NT2/D1 (cell line): Measurements from ENCODE around the gene CCSER1.

Source experiments
- DNase-seq: peaks from one replicate; pipeline ENCODE4 v3.0.0-alpha.2; 2011; ENCODE audit warnings: low read depth, low spot score
- H3K27me3 ChIP-seq: 2 replicates; pipeline ENCODE4 v1.6.0; 2011; ENCODE audit warnings: mild to moderate bottlenecking; ENCODE audit not compliant: insufficient read length, insufficient read depth
- H3K36me3 ChIP-seq: 2 replicates; pipeline ENCODE4 v1.6.1; 2011; ENCODE audit warnings: mild to moderate bottlenecking, low read length, mixed read lengths; ENCODE audit not compliant: insufficient read depth, insufficient read length
- H3K4me1 ChIP-seq: 2 replicates; pipeline ENCODE4 v1.5.1; 2011; ENCODE audit not compliant: insufficient read depth, insufficient read length
- H3K4me3 ChIP-seq: 2 replicates; pipeline ENCODE4 v1.5.1; 2011; ENCODE audit warnings: low read depth; ENCODE audit not compliant: insufficient read length
- H3K9ac ChIP-seq: 2 replicates; pipeline ENCODE4 v1.6.0; 2011; ENCODE audit warnings: low read depth; ENCODE audit not compliant: insufficient read length
- H3K9me3 ChIP-seq: 2 replicates; pipeline ENCODE4 v1.5.1; 2011; ENCODE audit warnings: mild to moderate bottlenecking, low read length; ENCODE audit not compliant: insufficient read depth
- SUZ12 ChIP-seq: IDR thresholded peaks from 2 replicates; pipeline ENCODE4 v1.6.1; 2011; ENCODE audit not compliant: insufficient read length, insufficient read depth; ENCODE audit errors: extremely low read depth
- YY1 ChIP-seq: IDR thresholded peaks from 2 replicates; pipeline ENCODE4 v1.6.1; 2011; ENCODE audit not compliant: insufficient read length, insufficient read depth
- ZNF274 ChIP-seq: IDR thresholded peaks from 2 replicates; pipeline ENCODE4 v1.6.1; 2011; ENCODE audit warnings: mild to moderate bottlenecking, low read depth, low read length

Gene CCSER1

DNA sequence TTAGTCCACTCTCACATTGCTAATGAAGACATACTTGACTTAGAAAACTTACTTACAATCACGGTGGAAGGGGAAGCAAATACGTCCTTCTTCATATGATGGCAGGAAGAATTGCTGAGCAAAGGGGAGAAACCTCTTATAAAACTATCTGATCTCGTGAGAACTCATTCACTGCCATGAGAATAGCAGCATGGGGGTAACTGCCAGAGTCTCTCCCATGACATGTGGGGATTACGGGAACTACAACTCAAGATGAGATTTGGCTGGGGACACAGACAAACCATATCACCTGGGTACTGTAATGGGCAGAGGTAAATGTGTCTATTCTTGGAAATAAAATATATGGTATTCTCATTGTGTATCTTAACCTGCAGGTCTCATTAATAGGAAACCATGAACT is 1464.9 kb downstream of the CCSER1 start:
- DNase-seq, result no peak
- Histone ChIP-seq H3K4me1 (no peaks in the 10 kb centered on the region), H3K4me3 (no peak overlapping the region), H3K27me3 (no peaks in the 10 kb centered on the region), H3K9me3 (no peaks in the 10 kb centered on the region), H3K36me3 (no peaks in the 10 kb centered on the region), H3K9ac (no peak overlapping the region)
- TF ChIP-seq SUZ12, result no peak
- TF ChIP-seq ZNF274, result no peak
- TF ChIP-seq YY1, result no peak

DNA sequence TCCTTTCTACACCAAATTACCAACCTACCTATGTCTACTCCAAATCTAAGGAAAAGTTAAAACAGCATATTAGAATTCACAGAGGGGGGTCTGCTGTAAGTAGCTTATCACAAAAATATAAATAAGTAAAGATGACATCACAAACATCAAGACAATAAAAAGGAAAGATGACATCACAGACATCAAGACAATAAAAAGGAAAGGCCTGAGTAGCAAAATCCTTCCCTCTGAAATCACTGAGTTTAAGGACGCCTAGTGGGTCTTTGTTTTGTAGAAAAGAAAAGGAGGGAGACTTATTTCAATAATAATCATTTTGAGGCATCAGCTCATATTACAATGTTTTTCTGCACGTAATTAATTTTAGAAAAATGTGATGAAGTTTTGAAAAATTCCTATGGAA is 1469.5 kb downstream of the CCSER1 start:
- no peak overlapping the region for H3K4me3 ChIP-seq
- H3K27me3 ChIP-seq, result no peaks in the 10 kb centered on the region
- H3K4me1 ChIP-seq, result no peaks in the 10 kb centered on the region
- H3K9me3 ChIP-seq, result no peaks in the 10 kb centered on the region
- no peak overlapping the region for H3K9ac ChIP-seq
- TF ChIP-seq ZNF274, result no peak
- TF ChIP-seq SUZ12, result no peak
- no peak for TF ChIP-seq YY1
- H3K36me3 ChIP-seq, result no peaks in the 10 kb centered on the region
- no peak for DNase-seq

DNA sequence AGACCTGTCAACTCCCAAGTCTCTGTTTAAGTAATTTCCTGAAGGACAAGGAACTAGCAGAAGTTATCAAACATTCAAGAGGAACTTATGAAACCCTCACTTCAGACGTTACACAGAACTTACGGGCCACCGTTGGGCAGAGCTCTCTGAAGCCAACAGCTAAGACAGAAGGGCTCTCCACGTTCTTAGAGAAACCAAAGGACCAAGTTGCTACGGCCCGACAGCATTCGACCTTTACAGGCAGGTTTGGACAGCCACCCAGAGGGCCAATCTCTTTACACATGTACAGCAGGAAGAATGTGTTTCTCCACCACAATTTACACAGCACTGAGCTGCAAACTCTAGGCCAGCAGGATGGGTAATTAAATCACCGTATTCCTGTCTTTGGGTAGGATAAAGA is 1471.5 kb downstream of the CCSER1 start:
- no peak overlapping the region for H3K4me3 ChIP-seq
- no peak overlapping the region for H3K9ac ChIP-seq
- no peaks in the 10 kb centered on the region for H3K36me3 ChIP-seq
- no peak for DNase-seq
- no peaks in the 10 kb centered on the region for H3K27me3 ChIP-seq
- H3K9me3 ChIP-seq, result no peaks in the 10 kb centered on the region
- no peak for TF ChIP-seq YY1
- no peak for TF ChIP-seq SUZ12
- no peak for TF ChIP-seq ZNF274
- H3K4me1 ChIP-seq, result no peaks in the 10 kb centered on the region

DNA sequence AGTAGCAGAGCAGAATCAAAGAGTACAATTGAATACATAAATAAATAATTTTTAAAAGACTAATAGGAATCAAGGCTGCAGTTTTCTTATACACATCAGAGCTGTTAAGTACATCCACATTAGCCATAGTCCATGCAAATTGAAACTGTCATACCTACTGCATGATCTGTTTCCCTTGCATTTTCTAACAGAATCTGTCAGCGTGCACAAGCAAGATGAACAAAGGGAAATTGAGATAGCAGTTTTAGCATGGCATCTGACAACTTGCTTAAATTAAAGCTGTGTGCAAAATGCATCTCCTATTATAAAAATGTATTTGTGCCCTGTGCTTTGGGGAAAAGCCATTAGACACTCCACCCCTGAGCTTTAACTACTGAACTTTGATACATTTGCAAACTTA is 1473.1 kb downstream of the CCSER1 start:
- H3K36me3 ChIP-seq, result no peaks in the 10 kb centered on the region
- DNase-seq, result no peak
- TF ChIP-seq YY1 (no peak), SUZ12 (no peak), ZNF274 (no peak)
- no peaks in the 10 kb centered on the region for H3K9me3 ChIP-seq
- no peak overlapping the region for H3K4me3 ChIP-seq
- H3K27me3 ChIP-seq, result no peaks in the 10 kb centered on the region
- H3K9ac ChIP-seq, result no peak overlapping the region
- no peaks in the 10 kb centered on the region for H3K4me1 ChIP-seq

DNA sequence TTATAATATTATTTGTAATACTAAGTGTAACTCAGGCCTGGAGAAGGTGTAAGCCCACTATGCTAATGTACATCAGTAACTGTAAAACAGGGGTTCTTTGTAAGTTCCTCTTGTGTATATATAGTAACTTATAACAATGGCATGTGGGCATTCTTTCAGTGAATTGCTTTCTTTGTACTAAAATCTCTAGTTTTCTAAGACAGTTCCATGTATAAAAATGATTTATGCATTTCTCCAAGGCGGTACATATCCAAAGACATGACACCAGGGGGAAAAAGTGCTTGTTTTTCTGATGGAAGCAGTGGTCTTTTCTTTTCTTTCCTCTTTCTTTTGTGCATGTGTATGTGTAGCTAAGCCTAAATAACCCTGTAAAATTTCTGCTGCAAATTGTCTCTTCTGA is 1474.2 kb downstream of the CCSER1 start:
- Histone ChIP-seq H3K9me3 (no peaks in the 10 kb centered on the region), H3K9ac (no peak overlapping the region), H3K27me3 (no peaks in the 10 kb centered on the region), H3K36me3 (no peaks in the 10 kb centered on the region), H3K4me3 (no peak overlapping the region), H3K4me1 (no peaks in the 10 kb centered on the region)
- no peak for DNase-seq
- no peak for TF ChIP-seq SUZ12
- TF ChIP-seq ZNF274, result no peak
- TF ChIP-seq YY1, result no peak

DNA sequence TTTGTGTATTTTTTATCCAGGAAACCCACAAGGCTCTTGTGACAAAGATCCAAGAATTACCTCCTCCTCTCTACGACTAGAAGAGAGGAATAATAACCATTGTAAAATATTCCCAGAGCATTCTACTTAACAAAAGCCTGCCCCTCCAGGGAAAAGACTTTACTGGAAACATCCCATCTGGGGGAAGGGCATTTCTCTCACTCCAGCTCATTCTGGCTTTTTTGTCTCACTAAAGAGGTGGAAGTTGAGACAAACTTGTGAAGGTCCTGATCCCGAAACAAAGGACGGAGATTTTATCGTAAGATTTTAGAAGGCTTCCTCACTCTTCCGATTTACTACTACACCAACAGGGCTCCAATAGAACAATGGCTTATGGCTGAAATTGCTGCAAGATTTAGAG is 1484.6 kb downstream of the CCSER1 start:
- Histone ChIP-seq H3K9ac (no peak overlapping the region), H3K27me3 (no peaks in the 10 kb centered on the region), H3K36me3 (no peaks in the 10 kb centered on the region), H3K9me3 (no peaks in the 10 kb centered on the region), H3K4me3 (no peak overlapping the region), H3K4me1 (no peaks in the 10 kb centered on the region)
- TF ChIP-seq ZNF274 (no peak), SUZ12 (no peak), YY1 (no peak)
- DNase-seq, result no peak

DNA sequence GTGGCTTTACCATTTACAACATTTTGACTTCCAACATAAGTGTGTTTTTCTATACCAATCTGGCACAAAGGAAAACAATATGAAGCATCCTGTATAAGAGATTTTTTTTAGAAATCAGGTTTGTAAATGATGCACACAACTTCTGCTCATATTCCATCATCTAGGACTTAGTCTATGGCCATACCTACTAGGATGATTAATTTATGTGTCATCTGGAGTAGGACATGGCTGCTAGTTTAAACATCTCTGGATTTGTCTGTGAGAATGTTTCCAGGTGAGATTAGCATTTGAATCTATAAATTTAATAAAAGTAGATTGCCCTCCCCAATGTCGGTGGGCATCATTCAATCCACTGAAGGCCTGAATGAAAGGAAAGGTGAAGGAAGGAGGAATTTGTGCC is 1493.8 kb downstream of the CCSER1 start:
- no peak overlapping the region for H3K4me3 ChIP-seq
- TF ChIP-seq SUZ12, result no peak
- TF ChIP-seq YY1, result no peak
- no peak for TF ChIP-seq ZNF274
- DNase-seq, result no peak
- peaks cover 2% of the 10 kb centered on the region for H3K4me1 ChIP-seq
- H3K9ac ChIP-seq, result no peak overlapping the region
- H3K9me3 ChIP-seq, result peaks cover 11% of the 10 kb centered on the region; the same call in 1 of the 2 replicates
- H3K27me3 ChIP-seq, result no peaks in the 10 kb centered on the region
- H3K36me3 ChIP-seq, result no peaks in the 10 kb centered on the region
